ENCODE data around the gene SLC39A12.

GRCh38 chr10:17981766-17982380, 30.2 kb downstream of the SLC39A12 start:
- TF ChIP-seq MAX (IDR thresholded peaks at IDR 0.05) (no peak), EGR1 (IDR thresholded peaks at IDR 0.05) (no peak), YY1 (IDR thresholded peaks at IDR 0.05; ENCODE audit: low read depth) (no peak), ZBTB7A (IDR thresholded peaks at IDR 0.05; ENCODE audit: low read depth) (no peak), NFIC (IDR thresholded peaks at IDR 0.05) (no peak), CEBPB (IDR thresholded peaks at IDR 0.05) (no peak), REST (IDR thresholded peaks at IDR 0.05; ENCODE audit: low read depth) (no peak), CREB1 (IDR thresholded peaks at IDR 0.05; ENCODE audit: low read depth) (no peak), TAF1 (IDR thresholded peaks at IDR 0.05; ENCODE audit: low read depth) (no peak), EP300 (IDR thresholded peaks at IDR 0.05; ENCODE audit: borderline replicate concordance) (no peak), TEAD4 (IDR thresholded peaks at IDR 0.05) (no peak), USF1 (IDR thresholded peaks at IDR 0.05) (no peak), FOXM1 (IDR thresholded peaks at IDR 0.05; ENCODE audit: borderline replicate concordance, low read depth) (no peak), RAD21 (IDR thresholded peaks at IDR 0.05; ENCODE audit: low read depth) (no peak)
